ENCODE data around the gene GATD1.
A peak's percentile ranks its signal among the peaks of the same experiment; 100 is the strongest.

Gene GATD1

GRCh38 chr11:811446-812245 lies 34.4 kb upstream of the GATD1 start:
- no peak for DNase-seq

GRCh38 chr11:810040-810567 lies 32.8 kb upstream of the GATD1 start:
- peak in 1 of 2 experiments; percentile 44 for DNase-seq

- peak; percentile 99 for DNase-seq
Observed at GRCh38 chr11:809287-810039, 32.2 kb upstream of the GATD1 start, which contains the start of gene RPLP2. RPLP2 (plus strand) TSS chr11:809967; CDS start chr11:810235, 268 bp downstream.

GRCh38 chr11:808427-809286 lies 31.4 kb upstream of the GATD1 start:
- DNase-seq: peak in 1 of 2 experiments; percentile 66

GRCh38 chr11:804599-804964 lies 27.3 kb upstream of the GATD1 start:
- DNase-seq: no peak

- DNase-seq: no peak
Observed at GRCh38 chr11:803770-804598, 26.7 kb upstream of the GATD1 start.

GRCh38 chr11:803467-803742 lies 26.1 kb upstream of the GATD1 start:
- no peak for DNase-seq

- no peak for DNase-seq
Observed at GRCh38 chr11:802693-803466, 25.6 kb upstream of the GATD1 start.

GRCh38 chr11:802018-802617 lies 24.8 kb upstream of the GATD1 start:
- DNase-seq: no peak

GRCh38 chr11:801097-801780 lies 24.0 kb upstream of the GATD1 start:
- DNase-seq: no peak

- no peak for DNase-seq
Observed at GRCh38 chr11:800473-800872, 23.2 kb upstream of the GATD1 start.

GRCh38 chr11:799641-800316 lies 22.5 kb upstream of the GATD1 start:
- DNase-seq: no peak

- peak; percentile 91 to 93 for DNase-seq
Observed at GRCh38 chr11:798093-798713, 20.9 kb upstream of the GATD1 start, which contains the start of gene SLC25A22. SLC25A22 (minus strand) TSS chr11:798281; CDS start chr11:795006, 3,275 bp downstream.

GRCh38 chr11:797296-798092 lies 20.2 kb upstream of the GATD1 start:
- DNase-seq: peak; percentile 82 to 88

- DNase-seq: no peak
Observed at GRCh38 chr11:796565-797295, 19.4 kb upstream of the GATD1 start.

- DNase-seq: peak; percentile 88 to 91
Observed at GRCh38 chr11:795634-796564, 18.6 kb upstream of the GATD1 start.

All from activated T-cell treated with anti-CD3 and anti-CD28 coated beads, Interleukin-2, amount 50 U/mL, for 48 hours (primary cell).